ENCODE results near the gene HCN3. TPM values are rescaled to one million over a fixed set of nuclear protein-coding genes. Genes with fewer than 3 reads are reported as not detected.

Gene HCN3
- total RNA-seq, 1 donor from 2014 or later: 2.8 TPM

GRCh38 chr1:155267373-155267772 is 9.9 kb upstream of the HCN3 start:
- H3K36me3 ChIP-seq (ENCODE audit: control insufficient read depth, insufficient read depth, low read length): peaks cover 11% of the 10 kb centered on the region
- DNase-seq (ENCODE audit: low read depth): no peak
- no peaks in the 10 kb centered on the region for H3K27me3 ChIP-seq (ENCODE audit: control insufficient read depth, insufficient read depth, low read length)
- TF ChIP-seq CTCF (IDR thresholded peaks at IDR 0.05; ENCODE audit: insufficient read depth, low read length, poor library complexity, severe bottlenecking): no peak
- H3K4me3 ChIP-seq (ENCODE audit: low read depth, low read length): no peak overlapping the region

GRCh38 chr1:155268630-155269029 is 8.6 kb upstream of the HCN3 start:
- no peak for DNase-seq (ENCODE audit: low read depth)
- Histone ChIP-seq H3K4me3 (ENCODE audit: low read depth, low read length) (no peak overlapping the region), H3K36me3 (ENCODE audit: control insufficient read depth, insufficient read depth, low read length) (peaks cover 11% of the 10 kb centered on the region), H3K27me3 (ENCODE audit: control insufficient read depth, insufficient read depth, low read length) (no peaks in the 10 kb centered on the region)
- no peak for TF ChIP-seq CTCF (IDR thresholded peaks at IDR 0.05; ENCODE audit: insufficient read depth, low read length, poor library complexity, severe bottlenecking)

GRCh38 chr1:155269381-155269780 is 7.9 kb upstream of the HCN3 start:
- no peak for TF ChIP-seq CTCF (IDR thresholded peaks at IDR 0.05; ENCODE audit: insufficient read depth, low read length, poor library complexity, severe bottlenecking)
- no peak for DNase-seq (ENCODE audit: low read depth)
- H3K4me3 ChIP-seq (ENCODE audit: low read depth, low read length): no peak overlapping the region
- peaks cover 11% of the 10 kb centered on the region for H3K36me3 ChIP-seq (ENCODE audit: control insufficient read depth, insufficient read depth, low read length)
- H3K27me3 ChIP-seq (ENCODE audit: control insufficient read depth, insufficient read depth, low read length): no peaks in the 10 kb centered on the region

- H3K4me3 ChIP-seq (ENCODE audit: low read depth, low read length): peak overlapping the region; percentile 72
- no peak for DNase-seq (ENCODE audit: low read depth)
- H3K36me3 ChIP-seq (ENCODE audit: control insufficient read depth, insufficient read depth, low read length): peaks cover 9% of the 10 kb centered on the region
- no peaks in the 10 kb centered on the region for H3K27me3 ChIP-seq (ENCODE audit: control insufficient read depth, insufficient read depth, low read length)
- TF ChIP-seq CTCF (IDR thresholded peaks at IDR 0.05; ENCODE audit: insufficient read depth, low read length, poor library complexity, severe bottlenecking): no peak
Measured at GRCh38 chr1:155272466-155273342, 4.6 kb upstream of the HCN3 start.

- Histone ChIP-seq H3K36me3 (ENCODE audit: control insufficient read depth, insufficient read depth, low read length) (peaks cover 4% of the 10 kb centered on the region), H3K4me3 (ENCODE audit: low read depth, low read length) (peak within 1 kb of the TSS; percentile 72), H3K27me3 (ENCODE audit: control insufficient read depth, insufficient read depth, low read length) (no peaks in the 10 kb centered on the region)
- TF ChIP-seq CTCF (IDR thresholded peaks at IDR 0.05; ENCODE audit: insufficient read depth, low read length, poor library complexity, severe bottlenecking): no peak
- peak; percentile 76 for DNase-seq (ENCODE audit: low read depth)
Measured at GRCh38 chr1:155273343-155274245, 3.7 kb upstream of the HCN3 start, which contains the start of gene CLK2. TSS of gene CLK2 (minus strand) at chr1:155273504. CDS start at chr1:155270977, 2,527 bp downstream.

Data from kidney epithelial cell (primary cell).